Sigmoid colon (tissue), 7 donors: ENCODE data around the gene RSAD1. TPM values are rescaled to one million over a fixed set of nuclear protein-coding genes. Genes with fewer than 3 reads are reported as not detected.

ENCODE experiments used
- DNase-seq: peaks from one replicate; pipeline ENCODE4 v3.0.0-alpha.2; 2019
- H3K27ac ChIP-seq, 4 donors: fragments of 200-600 bp; sonication (generic); one replicate each; pipeline ENCODE4 v1.5.1; 2016 to 2019; ENCODE audit warnings: mild to moderate bottlenecking in 1 of 4
- H3K27me3 ChIP-seq, 3 donors: fragments of 200-600 bp; sonication (generic); one replicate each; pipeline ENCODE4 v1.5.1; 2019; ENCODE audit warnings: mild to moderate bottlenecking in 1 of 3
- H3K36me3 ChIP-seq, 4 donors: fragments of 200-600 bp; sonication (generic); one replicate each; pipeline ENCODE4 v1.5.1; 2016 to 2019
- H3K4me1 ChIP-seq, 4 donors: fragments of 200-600 bp; sonication (generic); one replicate each; pipeline ENCODE4 v1.5.1; 2017 to 2019
- H3K4me3 ChIP-seq, 4 donors: fragments of 200-600 bp; sonication (generic); one replicate each; pipeline ENCODE4 v1.5.1; 2017 to 2019; ENCODE audit warnings: mild to moderate bottlenecking in 2 of 4, moderate library complexity in 1 of 4
- H3K9me3 ChIP-seq, 4 donors: fragments of 200-600 bp in 3 of 4; sonication (generic) in 3 of 4; one replicate each; pipeline versions ENCODE4 v1.5.1 to v1.6.1; 2013 to 2019
- EP300 ChIP-seq, 4 donors: sonication (generic); formaldehyde crosslinking; IDR thresholded peaks; one replicate each; pipeline ENCODE4 v1.6.1; 2017; ENCODE audit warnings: antibody characterized with exemption in 4 of 4
- POLR2A ChIP-seq, 2 donors: fragments of 450-650 bp; IDR thresholded peaks; one replicate each; pipeline ENCODE4 v1.6.1; 2016; ENCODE audit warnings: antibody characterized with exemption in 2 of 2, mild to moderate bottlenecking in 2 of 2, moderate library complexity in 2 of 2
- POLR2AphosphoS5 ChIP-seq, 4 donors: sonication (generic); formaldehyde crosslinking; IDR thresholded peaks; one replicate each; pipeline ENCODE4 v1.6.1; 2017; ENCODE audit warnings: antibody characterized with exemption in 4 of 4
- WGBS, 2 donors: extraction: QIAGEN DNeasy Blood & Tissue Kit; methylation state at CpG; one replicate each; pipeline ENCODE4 v1.1.7; 2013; 5-methylcytosine and 5-hydroxymethylcytosine counted together
- intact Hi-C: fragments of 100-400 bp; cut with DNase I; formaldehyde crosslinking; loops from one replicate; pipeline ENCODE4 v1.15.1; 2023
- polyA plus RNA-seq, 3 donors: library from polyadenylated mRNA; stranded (reverse); fragments of 200-250 nt; gene quantifications; one replicate each; pipeline ENCODE4 v1.2.3, GENCODE V29; 2013
- total RNA-seq, 4 donors: library from RNA; depleted of rRNA; stranded (reverse); fragments of >200 nt; gene quantifications; one replicate each; pipeline ENCODE4 v1.1.0, GENCODE V29; 2016
- TF ChIP-seq, protein P1 (sequence below), 4 experiments: fragments of 450-650 bp in 3 of 4; fragments of 200-600 bp in 1 of 4; IDR thresholded peaks; one replicate each; pipeline ENCODE4 v1.5.1; 2016 to 2019; ENCODE audit warnings: antibody characterized with exemption in 4 of 4, mild to moderate bottlenecking in 3 of 4, moderate library complexity in 2 of 4
- donor health status: healthy with polysubstance abuse.
- donor health status: Bipolar disorder and iron deficiency.
- donor health status: healthy.

The RSAD1 gene
- total and polyA plus RNA-seq, 7 donors = 18.6 to 33.6 (median 23.2) TPM

DNA sequence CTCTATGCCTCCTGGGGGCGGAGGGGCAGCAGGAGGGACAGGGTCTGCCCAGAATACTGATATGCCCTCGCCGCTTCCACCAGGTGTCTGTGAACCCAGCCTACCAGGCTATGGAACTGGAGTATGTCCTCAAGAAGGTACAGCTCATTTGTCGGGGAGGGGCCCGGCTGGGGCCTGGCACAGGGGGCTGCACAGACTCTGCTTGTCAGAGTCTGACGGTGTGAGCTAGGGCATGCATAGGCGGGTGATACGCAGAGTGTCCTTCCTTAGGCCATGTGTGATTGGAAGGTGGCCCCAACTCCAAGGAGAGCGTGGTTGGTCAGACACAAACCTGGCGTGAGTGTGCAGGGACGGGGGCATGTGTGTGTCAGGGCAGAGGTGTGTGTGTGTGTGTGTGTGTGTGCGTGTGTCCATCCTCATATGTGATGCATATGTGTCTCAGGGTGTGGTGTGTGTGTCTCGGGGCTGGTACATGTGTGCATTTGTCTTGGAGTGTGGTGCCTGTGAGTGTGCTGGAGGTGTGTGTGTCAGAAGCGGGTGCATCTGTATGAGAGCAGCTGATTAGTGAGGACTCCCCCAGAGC lies 17.0 kb upstream of the RSAD1 start:
- TF ChIP-seq POLR2A (IDR thresholded peaks at IDR 0.05) = no peak
- TF ChIP-seq, protein P1, sequence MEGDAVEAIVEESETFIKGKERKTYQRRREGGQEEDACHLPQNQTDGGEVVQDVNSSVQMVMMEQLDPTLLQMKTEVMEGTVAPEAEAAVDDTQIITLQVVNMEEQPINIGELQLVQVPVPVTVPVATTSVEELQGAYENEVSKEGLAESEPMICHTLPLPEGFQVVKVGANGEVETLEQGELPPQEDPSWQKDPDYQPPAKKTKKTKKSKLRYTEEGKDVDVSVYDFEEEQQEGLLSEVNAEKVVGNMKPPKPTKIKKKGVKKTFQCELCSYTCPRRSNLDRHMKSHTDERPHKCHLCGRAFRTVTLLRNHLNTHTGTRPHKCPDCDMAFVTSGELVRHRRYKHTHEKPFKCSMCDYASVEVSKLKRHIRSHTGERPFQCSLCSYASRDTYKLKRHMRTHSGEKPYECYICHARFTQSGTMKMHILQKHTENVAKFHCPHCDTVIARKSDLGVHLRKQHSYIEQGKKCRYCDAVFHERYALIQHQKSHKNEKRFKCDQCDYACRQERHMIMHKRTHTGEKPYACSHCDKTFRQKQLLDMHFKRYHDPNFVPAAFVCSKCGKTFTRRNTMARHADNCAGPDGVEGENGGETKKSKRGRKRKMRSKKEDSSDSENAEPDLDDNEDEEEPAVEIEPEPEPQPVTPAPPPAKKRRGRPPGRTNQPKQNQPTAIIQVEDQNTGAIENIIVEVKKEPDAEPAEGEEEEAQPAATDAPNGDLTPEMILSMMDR (IDR thresholded peaks at IDR 0.05) = no peak
- no peak for TF ChIP-seq POLR2AphosphoS5 (IDR thresholded peaks at IDR 0.05)
- TF ChIP-seq EP300 (IDR thresholded peaks at IDR 0.05) = no peak
- H3K4me1 ChIP-seq = no peaks in the 10 kb centered on the region
- H3K36me3 ChIP-seq = no peaks in the 10 kb centered on the region
- 94 to 95% methylated on average over 14 of the region's 14 CpGs for WGBS, 2 donors
- no peaks in the 10 kb centered on the region for H3K9me3 ChIP-seq
- intact Hi-C loops = no loop called here
- no peak for DNase-seq
- H3K4me3 ChIP-seq = no peak overlapping the region
- no peak overlapping the region for H3K27ac ChIP-seq
- H3K27me3 ChIP-seq = no peaks in the 10 kb centered on the region

DNA sequence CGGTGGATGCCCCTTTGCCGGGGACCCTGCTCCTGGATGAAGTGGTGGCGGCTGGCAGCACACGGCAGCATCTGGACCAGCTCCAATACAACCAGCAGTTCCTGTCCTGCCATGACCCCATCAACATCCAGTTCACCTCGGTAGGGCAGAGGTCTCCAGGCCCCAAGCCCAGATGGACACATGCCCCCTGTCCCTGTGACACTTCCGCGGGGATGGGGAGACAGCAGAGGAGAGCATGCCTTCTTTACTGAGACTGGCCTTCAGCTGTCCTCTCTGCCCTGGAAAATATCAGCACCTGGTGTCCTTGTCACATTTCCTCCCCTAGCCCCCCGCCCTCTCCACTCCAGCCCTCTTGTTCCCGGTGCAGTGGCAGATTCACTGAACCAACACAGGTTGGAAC lies 16.2 kb upstream of the RSAD1 start:
- 84 to 89% methylated on average over 9 of the region's 9 CpGs for WGBS, 2 donors

GRCh38 chr17:50464121-50464520 lies 14.5 kb upstream of the RSAD1 start:
- DNase-seq = no peak
- intact Hi-C loops = no loop called here
- Histone ChIP-seq H3K4me1 (peaks cover 0 to 12% (median 10%) of the 10 kb centered on the region in 4 donors), H3K9me3 (no peaks in the 10 kb centered on the region), H3K36me3 (no peaks in the 10 kb centered on the region), H3K27ac (no peak overlapping the region), H3K4me3 (no peak overlapping the region), H3K27me3 (peaks cover 9 to 23% (median 19%) of the 10 kb centered on the region in 3 donors)
- whole genome bisulfite sequencing, 2 donors = 84 to 96% methylated on average over 3 of the region's 3 CpGs
- TF ChIP-seq, protein P1 (IDR thresholded peaks at IDR 0.05) = no peak
- TF ChIP-seq POLR2AphosphoS5 (IDR thresholded peaks at IDR 0.05) = no peak
- TF ChIP-seq EP300 (IDR thresholded peaks at IDR 0.05) = no peak
- TF ChIP-seq POLR2A (IDR thresholded peaks at IDR 0.05) = no peak

More for the DNA sequence above, 16.2 kb upstream of the RSAD1 start:
- Histone ChIP-seq H3K9me3 (no peaks in the 10 kb centered on the region), H3K4me1 (no peaks in the 10 kb centered on the region), H3K36me3 (no peaks in the 10 kb centered on the region), H3K4me3 (no peak overlapping the region), H3K27me3 (peaks cover 0 to 6% (median 2%) of the 10 kb centered on the region in 3 donors), H3K27ac (no peak overlapping the region)
- TF ChIP-seq EP300 (IDR thresholded peaks at IDR 0.05) (no peak), POLR2AphosphoS5 (IDR thresholded peaks at IDR 0.05) (no peak), POLR2A (IDR thresholded peaks at IDR 0.05) (no peak)
- TF ChIP-seq, protein P1 (IDR thresholded peaks at IDR 0.05) = no peak
- peak; percentile 59 for DNase-seq
- intact Hi-C loops = no loop called here

- Histone ChIP-seq H3K27ac (no peak overlapping the region), H3K9me3 (no peaks in the 10 kb centered on the region), H3K27me3 (peaks cover 15 to 29% (median 25%) of the 10 kb centered on the region in 3 donors), H3K4me3 (no peak overlapping the region), H3K36me3 (no peaks in the 10 kb centered on the region), H3K4me1 (peaks cover 0 to 18% (median 14%) of the 10 kb centered on the region in 4 donors)
- intact Hi-C loops = no loop called here
- TF ChIP-seq POLR2AphosphoS5 (IDR thresholded peaks at IDR 0.05) = no peak
- TF ChIP-seq EP300 (IDR thresholded peaks at IDR 0.05) = no peak
- TF ChIP-seq, protein P1 (IDR thresholded peaks at IDR 0.05) = no peak
- no peak for TF ChIP-seq POLR2A (IDR thresholded peaks at IDR 0.05)
- no peak for DNase-seq
- 68 to 93% methylated on average over 4 of the region's 4 CpGs for WGBS, 2 donors
These were observed 13.9 kb upstream of the RSAD1 start for GRCh38 chr17:50464736-50465135.

DNA sequence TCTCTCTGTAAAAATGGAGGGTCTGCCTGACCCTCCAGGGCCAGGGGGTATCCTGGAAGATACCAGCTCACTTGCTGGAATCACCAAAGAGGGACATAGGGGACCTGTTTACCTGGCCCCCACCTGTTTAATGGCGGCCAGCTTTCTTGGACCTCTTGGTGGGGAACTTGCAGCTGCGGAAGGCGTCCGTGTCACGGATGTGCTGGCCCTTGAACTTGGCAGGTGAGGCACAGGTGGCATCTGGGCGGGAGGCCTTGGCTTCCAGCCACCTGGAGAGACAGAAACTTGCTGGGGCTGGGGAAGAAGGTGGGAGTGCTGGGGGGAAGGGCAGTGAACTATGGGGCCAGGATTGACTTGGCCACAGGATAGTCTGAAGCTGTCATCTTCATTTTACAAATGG lies 13.5 kb upstream of the RSAD1 start:
- Histone ChIP-seq H3K36me3 (no peaks in the 10 kb centered on the region), H3K4me1 (peaks cover 0 to 18% (median 14%) of the 10 kb centered on the region in 4 donors), H3K4me3 (no peak overlapping the region), H3K27me3 (peaks cover 16 to 33% (median 25%) of the 10 kb centered on the region in 3 donors), H3K27ac (no peak overlapping the region), H3K9me3 (no peaks in the 10 kb centered on the region)
- TF ChIP-seq EP300 (IDR thresholded peaks at IDR 0.05) = no peak
- no peak for TF ChIP-seq POLR2AphosphoS5 (IDR thresholded peaks at IDR 0.05)
- 50 to 85% methylated on average over 6 of the region's 6 CpGs for WGBS, 2 donors
- DNase-seq = no peak
- intact Hi-C loops = no loop called here
